K562 (cell line): ENCODE measurements around the gene TFAP2A. TPM values are rescaled to one million over a fixed set of nuclear protein-coding genes. Genes with fewer than 3 reads are reported as not detected.

Experiments used
- EHMT2 ChIP-seq: fragments of 450-650 bp; IDR thresholded peaks from 2 replicates; pipeline ENCODE4 v1.6.1; 2018; ENCODE audit warnings: antibody characterized with exemption
- HMG20A ChIP-seq: fragments of 450-650 bp; formaldehyde crosslinking; conservative IDR thresholded peaks from 2 replicates; pipeline ENCODE4 v1.4.0; 2020; ENCODE audit warnings: mild to moderate bottlenecking, mixed read lengths
- LARP7 ChIP-seq: fragments of 450-650 bp; IDR thresholded peaks from 2 replicates; pipeline ENCODE4 v1.6.1; 2016
- MLLT1 ChIP-seq, 2 experiments: fragments of 450-650 bp; IDR thresholded peaks; 2 replicates each; pipeline ENCODE4 v1.6.1; 2016
- TBL1XR1 ChIP-seq, 2 experiments: IDR thresholded peaks; 2 replicates each; pipeline ENCODE4 v1.6.1; 2012; ENCODE audit warnings: improper control_type of control experiment in 2 of 2, low read length in 2 of 2, mild to moderate bottlenecking in 1 of 2
- ZBTB17 ChIP-seq: fragments of 450-650 bp; formaldehyde crosslinking; IDR thresholded peaks from 2 replicates; pipeline ENCODE4 v1.4.0; 2020; ENCODE audit warnings: mild to moderate bottlenecking
- ZNF512 ChIP-seq: IDR thresholded peaks from 2 replicates; pipeline ENCODE4 v1.6.1; 2016; ENCODE audit warnings: missing genetic modification characterization, missing compliant biosample characterization
- polyA plus RNA-seq, 8 experiments: library from polyadenylated mRNA; depleted of rRNA in 4 of 8; stranded (reverse) in 5 of 8; unstranded in 3 of 8; fragments of >200 nt; fragmentation: Nextera tagmentation in 2 of 8; fragmentation: Illumina TruSeq in 1 of 8; extraction: Ambion mirVana in 2 of 8; extraction: Trizol in 1 of 8; gene quantifications; 2 replicates each; pipeline versions ENCODE4 v1.2.1 to v1.2.3, GENCODE V29; 2011 to 2014; ENCODE audit warnings: inconsistent platforms in 1 of 8, missing spikeins in 1 of 8
- total RNA-seq, 7 experiments: library from RNA; depleted of rRNA in 6 of 7; stranded (reverse); fragments of >200 nt in 6 of 7; fragmentation: Illumina TruSeq in 2 of 7; extraction: Trizol in 2 of 7; gene quantifications; 2 replicates each; pipeline versions ENCODE4 v1.2.1 to v1.2.3, GENCODE V29; 2011 to 2021; ENCODE audit warnings: low replicate concordance in 1 of 7
- TF ChIP-seq, protein P1 (sequence below): fragments of 450-650 bp; IDR thresholded peaks from 2 replicates; pipeline ENCODE4 v1.6.1; 2016; ENCODE audit warnings: low read depth

The TFAP2A gene
- total and polyA plus RNA-seq, 9 of the 15 experiments (the other 6 are each of a cell fraction or from before 2014, with no cell fraction given) = 0.14 to 0.53 (median 0.19) TPM; not detected in 1

GRCh38 chr6:10461850-10462249 lies 47.0 kb upstream of the TFAP2A start (continued):
- TF ChIP-seq, protein P1, sequence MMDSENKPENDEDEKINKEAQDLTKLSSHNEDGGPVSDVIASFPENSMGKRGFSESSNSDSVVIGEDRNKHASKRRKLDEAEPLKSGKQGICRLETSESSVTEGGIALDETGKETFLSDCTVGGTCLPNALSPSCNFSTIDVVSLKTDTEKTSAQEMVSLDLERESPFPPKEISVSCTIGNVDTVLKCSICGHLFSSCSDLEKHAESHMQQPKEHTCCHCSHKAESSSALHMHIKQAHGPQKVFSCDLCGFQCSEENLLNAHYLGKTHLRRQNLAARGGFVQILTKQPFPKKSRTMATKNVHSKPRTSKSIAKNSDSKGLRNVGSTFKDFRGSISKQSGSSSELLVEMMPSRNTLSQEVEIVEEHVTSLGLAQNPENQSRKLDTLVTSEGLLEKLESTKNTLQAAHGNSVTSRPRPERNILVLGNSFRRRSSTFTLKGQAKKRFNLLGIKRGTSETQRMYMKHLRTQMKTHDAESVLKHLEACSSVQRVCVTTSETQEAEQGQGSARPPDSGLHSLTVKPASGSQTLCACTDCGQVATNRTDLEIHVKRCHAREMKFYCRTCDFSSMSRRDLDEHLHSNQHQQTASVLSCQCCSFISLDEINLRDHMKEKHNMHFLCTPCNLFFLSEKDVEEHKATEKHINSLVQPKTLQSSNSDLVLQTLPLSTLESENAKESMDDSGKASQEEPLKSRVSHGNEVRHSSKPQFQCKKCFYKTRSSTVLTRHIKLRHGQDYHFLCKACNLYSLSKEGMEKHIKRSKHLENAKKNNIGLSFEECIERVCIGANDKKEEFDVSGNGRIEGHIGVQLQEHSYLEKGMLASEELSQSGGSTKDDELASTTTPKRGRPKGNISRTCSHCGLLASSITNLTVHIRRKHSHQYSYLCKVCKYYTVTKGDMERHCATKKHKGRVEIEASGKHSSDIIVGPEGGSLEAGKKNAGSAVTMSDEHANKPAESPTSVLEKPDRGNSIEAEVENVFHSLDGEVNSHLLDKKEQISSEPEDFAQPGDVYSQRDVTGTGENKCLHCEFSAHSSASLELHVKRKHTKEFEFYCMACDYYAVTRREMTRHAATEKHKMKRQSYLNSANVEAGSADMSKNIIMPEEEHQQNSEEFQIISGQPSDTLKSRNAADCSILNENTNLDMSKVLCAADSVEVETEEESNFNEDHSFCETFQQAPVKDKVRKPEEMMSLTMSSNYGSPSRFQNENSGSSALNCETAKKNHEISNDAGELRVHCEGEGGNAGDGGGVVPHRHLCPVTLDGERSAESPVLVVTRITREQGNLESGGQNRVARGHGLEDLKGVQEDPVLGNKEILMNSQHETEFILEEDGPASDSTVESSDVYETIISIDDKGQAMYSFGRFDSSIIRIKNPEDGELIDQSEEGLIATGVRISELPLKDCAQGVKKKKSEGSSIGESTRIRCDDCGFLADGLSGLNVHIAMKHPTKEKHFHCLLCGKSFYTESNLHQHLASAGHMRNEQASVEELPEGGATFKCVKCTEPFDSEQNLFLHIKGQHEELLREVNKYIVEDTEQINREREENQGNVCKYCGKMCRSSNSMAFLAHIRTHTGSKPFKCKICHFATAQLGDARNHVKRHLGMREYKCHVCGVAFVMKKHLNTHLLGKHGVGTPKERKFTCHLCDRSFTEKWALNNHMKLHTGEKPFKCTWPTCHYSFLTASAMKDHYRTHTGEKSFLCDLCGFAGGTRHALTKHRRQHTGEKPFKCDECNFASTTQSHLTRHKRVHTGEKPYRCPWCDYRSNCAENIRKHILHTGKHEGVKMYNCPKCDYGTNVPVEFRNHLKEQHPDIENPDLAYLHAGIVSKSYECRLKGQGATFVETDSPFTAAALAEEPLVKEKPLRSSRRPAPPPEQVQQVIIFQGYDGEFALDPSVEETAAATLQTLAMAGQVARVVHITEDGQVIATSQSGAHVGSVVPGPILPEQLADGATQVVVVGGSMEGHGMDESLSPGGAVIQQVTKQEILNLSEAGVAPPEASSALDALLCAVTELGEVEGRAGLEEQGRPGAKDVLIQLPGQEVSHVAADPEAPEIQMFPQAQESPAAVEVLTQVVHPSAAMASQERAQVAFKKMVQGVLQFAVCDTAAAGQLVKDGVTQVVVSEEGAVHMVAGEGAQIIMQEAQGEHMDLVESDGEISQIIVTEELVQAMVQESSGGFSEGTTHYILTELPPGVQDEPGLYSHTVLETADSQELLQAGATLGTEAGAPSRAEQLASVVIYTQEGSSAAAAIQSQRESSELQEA = 0 out of 2 replicates have a peak, but pooled peaks have one; percentile 14
- TF ChIP-seq MLLT1 (IDR thresholded peaks at IDR 0.05) (no peak), ZNF512 (peak; percentile 98), LARP7 (no peak), TBL1XR1 (IDR thresholded peaks at IDR 0.05; ENCODE audit: low read length in 2 of 2) (no peak), EHMT2 (0 out of 2 replicates have a peak, but pooled peaks have one; percentile 18), HMG20A (CRISPR knock-in tag) (no peak), ZBTB17 (no peak)
